NCI-H82 treated with DMSO at 0.1 percent for 48 hours (cell line): ENCODE results near the gene PNLDC1.
"Not testable (repeated sequence)": the region's sequence is repeated elsewhere in the genome, so short reads cannot be mapped to it uniquely, and the experiment has no call there.

ENCODE experiments used
- DNase-seq: peaks from one replicate; lab custom pipeline; 2025; ENCODE audit not compliant: unreplicated experiment; lab: John Stamatoyannopoulos, UW

Gene PNLDC1

GRCh38 chr6:159778542-159779103, 21.5 kb upstream of the PNLDC1 start:
- DNase-seq, result no peak

- no peak for DNase-seq
Measured at GRCh38 chr6:159788276-159788675, 11.8 kb upstream of the PNLDC1 start.

- DNase-seq, result no peak
Measured at GRCh38 chr6:159788753-159789376, 11.2 kb upstream of the PNLDC1 start.

GRCh38 chr6:159789377-159790148, 10.5 kb upstream of the PNLDC1 start, which contains the start of gene TCP1:
TSS of gene TCP1 (minus strand) at chr6:159789602. CDS start at chr6:159789468, 134 bp downstream.
- peak; percentile 99 for DNase-seq

GRCh38 chr6:159790149-159790955, 9.7 kb upstream of the PNLDC1 start, which contains the start of gene MRPL18:
TSS of gene MRPL18 (plus strand) at chr6:159790467. CDS start at chr6:159790588, 121 bp downstream.
- DNase-seq, result peak; percentile 94

GRCh38 chr6:159790956-159791598, 9.0 kb upstream of the PNLDC1 start:
- no peak for DNase-seq

- not testable (repeated sequence) for DNase-seq
Measured at GRCh38 chr6:159794976-159795375, 5.1 kb upstream of the PNLDC1 start.

- no peak for DNase-seq
Measured at GRCh38 chr6:159797554-159797953, 2.5 kb upstream of the PNLDC1 start.

- DNase-seq, result no peak
Measured at GRCh38 chr6:159801935-159802334, 1.9 kb downstream of the PNLDC1 start.

GRCh38 chr6:159804504-159804903, 4.4 kb downstream of the PNLDC1 start:
- DNase-seq, result no peak

GRCh38 chr6:159805440-159806020, 5.5 kb downstream of the PNLDC1 start:
- no peak for DNase-seq

GRCh38 chr6:159806021-159806458, 6.0 kb downstream of the PNLDC1 start:
- DNase-seq, result no peak

GRCh38 chr6:159807150-159807858, 7.2 kb downstream of the PNLDC1 start:
- DNase-seq, result no peak

- no peak for DNase-seq
Measured at GRCh38 chr6:159808647-159809046, 8.6 kb downstream of the PNLDC1 start.

- no peak for DNase-seq
Measured at GRCh38 chr6:159809149-159809548, 9.1 kb downstream of the PNLDC1 start.

- no peak for DNase-seq
Measured at GRCh38 chr6:159813781-159814180, 13.7 kb downstream of the PNLDC1 start.

- DNase-seq, result no peak
Measured at GRCh38 chr6:159815410-159815809, 15.3 kb downstream of the PNLDC1 start.

GRCh38 chr6:159816775-159817174, 16.7 kb downstream of the PNLDC1 start:
- DNase-seq, result not testable (repeated sequence)

GRCh38 chr6:159817951-159818739, 18.1 kb downstream of the PNLDC1 start:
- DNase-seq, result no peak
